Vagina (tissue), 2 donors: Measurements from ENCODE around the gene ALOX12. TPM values are rescaled to one million over a fixed set of nuclear protein-coding genes. Genes with fewer than 3 reads are reported as not detected.
"Not testable (repeated sequence)": the region's sequence is repeated elsewhere in the genome, so short reads cannot be mapped to it uniquely, and the experiment has no call there.

Experiments
- DNase-seq, 2 donors: peaks; one replicate each; pipeline ENCODE4 v3.0.0-alpha.2; 2017; ENCODE audit errors: extremely low spot score in 2 of 2
- H3K27ac ChIP-seq: fragments of 200-600 bp; sonication (generic); one replicate; pipeline ENCODE4 v1.5.1; 2019
- H3K27me3 ChIP-seq: fragments of 200-600 bp; sonication (generic); one replicate; pipeline ENCODE4 v1.5.1; 2019
- H3K36me3 ChIP-seq, 2 donors: fragments of 200-600 bp; sonication (generic); one replicate each; pipeline ENCODE4 v1.5.1; 2017 to 2019
- H3K4me1 ChIP-seq: fragments of 200-600 bp; sonication (generic); one replicate; pipeline ENCODE4 v1.5.1; 2019
- H3K4me3 ChIP-seq, 2 donors: fragments of 200-600 bp; sonication (generic); 1 replicate in 1 of 2; 2 replicates in 1 of 2; pipeline ENCODE4 v1.5.1; 2016 to 2019
- H3K9me3 ChIP-seq: fragments of 200-600 bp; sonication (generic); one replicate; pipeline ENCODE4 v1.5.1; 2019
- POLR2A ChIP-seq, 2 donors: fragments of 450-650 bp; IDR thresholded peaks; one replicate each; pipeline ENCODE4 v1.6.1; 2017; ENCODE audit warnings: antibody characterized with exemption in 2 of 2, mild to moderate bottlenecking in 2 of 2, moderate library complexity in 2 of 2
- POLR2AphosphoS5 ChIP-seq, 2 donors: sonication (generic); formaldehyde crosslinking; IDR thresholded peaks; one replicate each; pipeline ENCODE4 v1.9.0; 2017; ENCODE audit warnings: antibody characterized with exemption in 2 of 2, mild to moderate bottlenecking in 2 of 2, low read depth in 1 of 2; ENCODE audit not compliant: insufficient read depth in 1 of 2
- intact Hi-C: fragments of 100-400 bp; cut with DNase I; formaldehyde crosslinking; loops from one replicate; pipeline ENCODE4 v1.15.1; 2023
- total RNA-seq: library from RNA; depleted of rRNA; stranded (reverse); fragments of >200 nt; gene quantifications from one replicate; pipeline ENCODE4 v1.2.3, GENCODE V29; 2016
- TF ChIP-seq, protein P1 (sequence below), 3 experiments: fragments of 450-650 bp in 2 of 3; fragments of 200-600 bp in 1 of 3; sonication (generic) in 1 of 3; IDR thresholded peaks; one replicate each; pipeline ENCODE4 v1.5.1; 2017 to 2019; ENCODE audit warnings: antibody characterized with exemption in 3 of 3, mild to moderate bottlenecking in 2 of 3, moderate library complexity in 2 of 3

The ALOX12 gene
- total RNA-seq, 1 donor from 2014 or later = 16.0 TPM

- TF ChIP-seq POLR2AphosphoS5 (IDR thresholded peaks at IDR 0.05; ENCODE audit: insufficient read depth in 1 of 2, low read depth in 1 of 2) (peak in 1 of 2 donors; percentile 28), POLR2A (IDR thresholded peaks at IDR 0.05) (no peak)
- no peaks in the 10 kb centered on the region for H3K36me3 ChIP-seq
- H3K4me1 ChIP-seq = peaks cover 33% of the 10 kb centered on the region
- intact Hi-C loops = no loop called here
- no peak for DNase-seq
- H3K4me3 ChIP-seq = peak overlapping the region; percentile 31 to 33
- H3K27ac ChIP-seq = peak overlapping the region; percentile 59
- H3K9me3 ChIP-seq = no peaks in the 10 kb centered on the region
- H3K27me3 ChIP-seq = no peaks in the 10 kb centered on the region
Observed at GRCh38 chr17:7046127-7046724, 50.4 kb downstream of the ALOX12 start.

DNA sequence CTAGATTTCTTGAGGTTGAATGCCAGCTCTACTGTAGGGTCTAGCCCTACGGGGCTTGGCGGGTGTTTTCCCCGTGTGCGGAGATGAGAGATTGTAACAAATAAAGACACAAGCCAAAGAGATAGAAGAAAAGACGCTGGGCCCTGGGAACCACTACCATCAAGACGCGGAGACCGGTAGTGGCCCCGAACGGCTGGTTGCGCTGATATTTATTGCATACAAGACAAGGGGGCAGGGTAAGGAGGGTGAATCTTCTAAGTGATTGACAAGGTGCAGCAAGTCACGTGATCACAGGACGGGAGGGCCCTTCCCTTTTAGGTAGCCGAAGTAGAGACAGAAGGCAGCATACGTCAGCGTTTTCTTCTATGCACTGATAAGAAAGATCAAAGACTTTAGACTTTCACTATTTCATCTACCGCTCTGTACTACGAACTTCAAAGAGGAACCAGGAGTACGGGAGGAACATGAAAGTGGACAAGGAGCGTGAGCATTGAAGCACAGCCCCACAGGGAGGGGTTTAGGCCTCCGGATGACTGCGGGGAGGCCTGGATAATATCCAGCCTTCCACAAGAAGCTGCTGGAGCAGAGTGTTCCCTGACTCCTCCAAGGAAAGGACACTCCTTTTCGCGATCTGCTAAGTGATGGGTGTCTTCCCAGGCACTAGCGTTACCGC is 51.0 kb downstream of the ALOX12 start:
- H3K4me1 ChIP-seq = peaks cover 32% of the 10 kb centered on the region
- DNase-seq, H3K27me3 ChIP-seq, H3K9me3 ChIP-seq, intact Hi-C loops, H3K36me3 ChIP-seq: not testable (repeated sequence)
- peak overlapping the region; percentile 31 to 33 for H3K4me3 ChIP-seq
- H3K27ac ChIP-seq = peak overlapping the region; percentile 59

GRCh38 chr17:7047566-7047965 is 51.7 kb downstream of the ALOX12 start:
- no peaks in the 10 kb centered on the region for H3K9me3 ChIP-seq
- DNase-seq = no peak
- peaks cover 25% of the 10 kb centered on the region for H3K4me1 ChIP-seq
- intact Hi-C loops = no loop called here
- H3K27me3 ChIP-seq = no peaks in the 10 kb centered on the region
- peak overlapping the region; percentile 31 to 33 for H3K4me3 ChIP-seq
- TF ChIP-seq POLR2AphosphoS5 (IDR thresholded peaks at IDR 0.05; ENCODE audit: insufficient read depth in 1 of 2, low read depth in 1 of 2) (no peak), POLR2A (IDR thresholded peaks at IDR 0.05) (no peak)
- TF ChIP-seq, protein P1, sequence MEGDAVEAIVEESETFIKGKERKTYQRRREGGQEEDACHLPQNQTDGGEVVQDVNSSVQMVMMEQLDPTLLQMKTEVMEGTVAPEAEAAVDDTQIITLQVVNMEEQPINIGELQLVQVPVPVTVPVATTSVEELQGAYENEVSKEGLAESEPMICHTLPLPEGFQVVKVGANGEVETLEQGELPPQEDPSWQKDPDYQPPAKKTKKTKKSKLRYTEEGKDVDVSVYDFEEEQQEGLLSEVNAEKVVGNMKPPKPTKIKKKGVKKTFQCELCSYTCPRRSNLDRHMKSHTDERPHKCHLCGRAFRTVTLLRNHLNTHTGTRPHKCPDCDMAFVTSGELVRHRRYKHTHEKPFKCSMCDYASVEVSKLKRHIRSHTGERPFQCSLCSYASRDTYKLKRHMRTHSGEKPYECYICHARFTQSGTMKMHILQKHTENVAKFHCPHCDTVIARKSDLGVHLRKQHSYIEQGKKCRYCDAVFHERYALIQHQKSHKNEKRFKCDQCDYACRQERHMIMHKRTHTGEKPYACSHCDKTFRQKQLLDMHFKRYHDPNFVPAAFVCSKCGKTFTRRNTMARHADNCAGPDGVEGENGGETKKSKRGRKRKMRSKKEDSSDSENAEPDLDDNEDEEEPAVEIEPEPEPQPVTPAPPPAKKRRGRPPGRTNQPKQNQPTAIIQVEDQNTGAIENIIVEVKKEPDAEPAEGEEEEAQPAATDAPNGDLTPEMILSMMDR (IDR thresholded peaks at IDR 0.05) = no peak
- no peaks in the 10 kb centered on the region for H3K36me3 ChIP-seq
- peak overlapping the region; percentile 59 for H3K27ac ChIP-seq

DNA sequence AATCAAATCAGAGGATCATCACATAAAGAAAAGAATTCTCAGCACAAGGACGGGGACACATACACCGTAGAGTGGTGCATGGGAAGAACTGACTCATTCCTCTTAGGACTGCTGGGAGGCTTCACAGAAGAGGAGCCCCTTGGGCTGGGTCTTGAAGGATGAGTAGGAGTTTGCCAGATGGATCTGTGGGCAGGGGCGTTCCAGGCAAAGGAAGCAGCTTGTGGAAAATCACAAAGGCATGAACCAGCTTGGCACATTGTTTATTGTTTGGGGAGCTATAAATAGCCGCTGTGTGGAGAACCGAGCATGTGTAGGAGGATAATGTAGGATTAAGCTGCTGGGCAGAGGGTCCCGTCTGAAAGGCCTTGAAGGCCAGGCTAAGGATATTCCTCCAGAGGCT is 53.1 kb downstream of the ALOX12 start:
- no peak overlapping the region for H3K27ac ChIP-seq
- intact Hi-C loops = no loop called here

DNA sequence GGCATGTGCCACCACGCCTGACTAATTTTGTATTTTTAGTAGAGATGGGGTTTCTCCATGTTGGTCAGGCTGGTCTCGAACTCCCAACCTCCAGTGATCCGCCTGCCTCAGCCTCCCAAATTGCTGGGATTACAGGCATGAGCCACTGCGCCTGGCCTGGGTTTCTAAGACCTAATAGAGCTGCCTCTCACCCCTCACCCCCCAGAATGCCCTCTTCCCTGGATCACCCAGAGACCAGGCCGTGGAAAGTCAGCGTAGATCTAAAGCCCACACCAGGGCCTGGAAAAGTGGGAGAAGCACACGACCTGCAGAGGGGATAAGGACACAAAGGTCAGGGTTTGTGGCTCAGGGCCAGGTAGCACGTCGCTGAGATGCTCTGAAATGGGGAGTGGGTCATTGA is 54.7 kb downstream of the ALOX12 start:
- H3K27ac ChIP-seq, intact Hi-C loops, H3K36me3 ChIP-seq, H3K4me3 ChIP-seq, H3K27me3 ChIP-seq, H3K4me1 ChIP-seq, H3K9me3 ChIP-seq, DNase-seq: not testable (repeated sequence)

More for the DNA sequence above, 53.1 kb downstream of the ALOX12 start:
- TF ChIP-seq POLR2AphosphoS5 (IDR thresholded peaks at IDR 0.05; ENCODE audit: insufficient read depth in 1 of 2, low read depth in 1 of 2) (no peak), POLR2A (IDR thresholded peaks at IDR 0.05) (no peak)
- TF ChIP-seq, protein P1 (IDR thresholded peaks at IDR 0.05) = no peak
- no peak for DNase-seq
- H3K36me3 ChIP-seq = no peaks in the 10 kb centered on the region
- no peaks in the 10 kb centered on the region for H3K9me3 ChIP-seq
- H3K4me3 ChIP-seq = no peak overlapping the region
- peaks cover 10% of the 10 kb centered on the region for H3K4me1 ChIP-seq
- no peaks in the 10 kb centered on the region for H3K27me3 ChIP-seq

DNA sequence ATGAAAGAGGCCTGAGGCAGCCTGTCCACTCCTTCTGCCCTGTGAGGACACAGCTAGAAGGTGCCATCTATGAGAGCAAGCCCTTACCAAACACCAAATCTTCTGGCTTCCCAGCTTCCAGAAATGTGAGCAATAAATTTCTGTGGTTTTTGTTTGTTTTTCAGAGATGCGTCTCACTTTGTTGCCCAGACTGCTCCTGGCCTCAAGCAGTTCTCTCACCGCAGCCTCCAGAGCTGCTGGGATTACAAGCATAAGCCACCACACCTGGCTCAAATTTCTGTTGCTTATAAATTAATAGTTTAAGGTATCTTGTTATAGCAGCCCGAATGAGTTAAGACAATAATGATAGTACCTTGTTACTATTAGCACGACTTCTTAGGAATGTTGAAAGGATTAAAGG is 60.5 kb downstream of the ALOX12 start:
- intact Hi-C loops = no loop called here
- TF ChIP-seq, protein P1 (IDR thresholded peaks at IDR 0.05) = no peak
- no peak for TF ChIP-seq POLR2A (IDR thresholded peaks at IDR 0.05)
- TF ChIP-seq POLR2AphosphoS5 (IDR thresholded peaks at IDR 0.05; ENCODE audit: insufficient read depth in 1 of 2, low read depth in 1 of 2) = no peak
- H3K4me1 ChIP-seq = no peaks in the 10 kb centered on the region
- no peak overlapping the region for H3K4me3 ChIP-seq
- no peaks in the 10 kb centered on the region for H3K27me3 ChIP-seq
- no peaks in the 10 kb centered on the region for H3K9me3 ChIP-seq
- H3K27ac ChIP-seq = no peak overlapping the region
- H3K36me3 ChIP-seq = no peaks in the 10 kb centered on the region
- no peak for DNase-seq
